Measurements from ENCODE around the gene PRELID3B. TPM values are rescaled to one million over a fixed set of nuclear protein-coding genes. Genes with fewer than 3 reads are reported as not detected.
A peak's percentile ranks its signal among the peaks of the same experiment; 100 is the strongest.

PRELID3B gene
- total and polyA plus RNA-seq, 7 experiments from 2014 or later: 17.6 to 70.4 (median 42.0) TPM

- ChIA-PET POLR2A (no interaction called here), CTCF (no interaction called here)
- H3K27me3 ChIP-seq (ENCODE audit: control insufficient read depth in 2 of 2, insufficient read depth in 2 of 2, low read length in 2 of 2): no peaks in the 10 kb centered on the region
- Mint-ChIP-seq H3K27me3 (peaks cover 0 to 48% (median 3%) of the 10 kb centered on the region in 5 donors), H3K9me3 (no peaks in the 10 kb centered on the region), H3K4me1 (no peaks in the 10 kb centered on the region), H3K36me3 (no peaks in the 10 kb centered on the region), H3K27ac (no peak overlapping the region), H3K4me3 (no peak overlapping the region)
- DNase-seq: no peak
- H3K36me3 ChIP-seq (ENCODE audit: control insufficient read depth in 2 of 3, insufficient read depth in 3 of 3, low read length in 3 of 3): no peaks in the 10 kb centered on the region
- H3K4me3 ChIP-seq (ENCODE audit: low read length): no peak overlapping the region
- intact Hi-C loops (cut with micrococcal nuclease): no loop called here
- no peaks in the 10 kb centered on the region for H3K4me1 ChIP-seq (ENCODE audit: control insufficient read depth in 2 of 2, insufficient read depth in 2 of 2, low read length in 2 of 2)
- ATAC-seq: no peak
- no peaks in the 10 kb centered on the region for H3K9me3 ChIP-seq (ENCODE audit: control insufficient read depth in 2 of 3, low read length in 3 of 3)
- H3K27ac ChIP-seq (ENCODE audit: low read depth, low read length): no peak overlapping the region
Measured at GRCh38 chr20:59062081-59062480, 19.5 kb upstream of the PRELID3B start.

DNA sequence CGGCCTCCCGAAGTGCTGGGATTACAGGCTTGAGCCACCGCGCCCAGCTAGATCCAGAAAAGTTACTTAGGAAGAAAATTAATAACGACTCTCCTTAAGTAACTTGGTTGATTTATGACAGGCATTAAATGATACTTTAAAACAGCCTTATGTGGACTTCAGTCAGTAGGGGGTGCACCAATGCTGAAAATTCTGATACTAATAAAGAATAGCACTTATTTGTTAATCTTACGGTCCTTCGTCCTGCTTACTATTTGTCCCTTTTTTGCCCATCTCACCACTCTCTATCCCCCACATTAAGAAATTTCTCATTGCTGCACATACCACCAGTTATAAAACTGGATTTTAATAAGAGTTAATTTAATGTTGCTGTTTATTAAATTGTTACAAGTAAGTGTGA, 12.7 kb upstream of the PRELID3B start:
- no peaks in the 10 kb centered on the region for H3K36me3 ChIP-seq (ENCODE audit: control insufficient read depth in 2 of 3, insufficient read depth in 3 of 3, low read length in 3 of 3)
- no peak overlapping the region for H3K27ac ChIP-seq (ENCODE audit: low read depth, low read length)
- ChIA-PET POLR2A (interaction anchor here (0.7 kb wide), 2 partner anchors 112 to 176 kb away, joined by 3 read pairs; no protein-coding TSS in a partner anchor), CTCF (interaction anchor here (1.0 kb wide), 1 partner anchor 347 kb away, joined by 3 read pairs; no protein-coding TSS in a partner anchor)
- H3K27ac Mint-ChIP-seq: no peak overlapping the region
- no peaks in the 10 kb centered on the region for H3K36me3 Mint-ChIP-seq
- ATAC-seq: no peak
- H3K4me3 ChIP-seq (ENCODE audit: low read length): no peak overlapping the region
- intact Hi-C loops (cut with micrococcal nuclease): loop anchor here in 1 of 2 donors (1.0 kb wide), 3 partner anchors 152 to 348 kb away; no protein-coding TSS in a partner anchor
- no peaks in the 10 kb centered on the region for H3K4me1 Mint-ChIP-seq
- H3K4me3 Mint-ChIP-seq: no peak overlapping the region
- no peaks in the 10 kb centered on the region for H3K4me1 ChIP-seq (ENCODE audit: control insufficient read depth in 2 of 2, insufficient read depth in 2 of 2, low read length in 2 of 2)
- H3K9me3 Mint-ChIP-seq: peaks cover 0 to 5% (median 0%) of the 10 kb centered on the region in 11 donors
- H3K27me3 ChIP-seq (ENCODE audit: control insufficient read depth in 2 of 2, insufficient read depth in 2 of 2, low read length in 2 of 2): peaks cover 4 to 5% of the 10 kb centered on the region in 2 donors
- no peaks in the 10 kb centered on the region for H3K9me3 ChIP-seq (ENCODE audit: control insufficient read depth in 2 of 3, low read length in 3 of 3)
- H3K27me3 Mint-ChIP-seq: peaks cover 10 to 59% (median 15%) of the 10 kb centered on the region in 5 donors
- peak in 4 of 9 donors; percentile 5 to 25 (median 14) for DNase-seq

DNA sequence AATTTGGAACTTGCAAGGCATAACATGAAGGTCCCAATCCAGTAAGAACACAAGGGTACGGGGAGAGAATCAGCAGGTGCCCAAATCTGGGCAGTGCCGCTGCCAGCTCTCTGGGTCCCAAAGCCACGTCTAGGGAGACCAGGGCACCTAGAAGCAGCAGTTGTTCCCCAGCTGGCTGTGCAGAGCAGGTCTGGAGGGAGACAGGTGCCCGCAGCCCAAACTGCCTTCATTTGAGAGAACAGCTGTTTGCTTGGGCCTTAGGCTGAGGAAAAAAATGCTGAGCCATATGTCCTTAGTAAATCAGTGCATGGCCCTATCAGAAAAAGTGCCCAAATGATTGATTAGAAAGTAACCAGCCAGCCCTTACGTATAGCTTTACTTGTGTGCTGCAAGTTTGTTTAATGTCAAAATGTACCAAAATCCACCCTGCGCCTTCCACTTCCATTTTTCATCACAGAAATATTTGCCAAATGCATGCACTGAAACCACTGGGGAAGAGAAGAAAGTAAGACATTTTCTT, 9.1 kb upstream of the PRELID3B start:
- ChIA-PET CTCF (interaction anchor here (0.7 to 1.1 kb wide), 2 partner anchors 142 to 156 kb away, joined by 3 read pairs; no protein-coding TSS in a partner anchor), POLR2A (no interaction called here)
- Histone ChIP-seq H3K27ac (ENCODE audit: low read depth, low read length) (no peak overlapping the region), H3K9me3 (ENCODE audit: control insufficient read depth in 2 of 3, low read length in 3 of 3) (no peaks in the 10 kb centered on the region), H3K4me1 (ENCODE audit: control insufficient read depth in 2 of 2, insufficient read depth in 2 of 2, low read length in 2 of 2) (no peaks in the 10 kb centered on the region), H3K36me3 (ENCODE audit: control insufficient read depth in 2 of 3, insufficient read depth in 3 of 3, low read length in 3 of 3) (no peaks in the 10 kb centered on the region), H3K4me3 (ENCODE audit: low read length) (no peak overlapping the region), H3K27me3 (ENCODE audit: control insufficient read depth in 2 of 2, insufficient read depth in 2 of 2, low read length in 2 of 2) (peaks cover 4 to 5% of the 10 kb centered on the region in 2 donors)
- no peak for ATAC-seq
- Mint-ChIP-seq H3K9me3 (peaks cover 0 to 5% (median 0%) of the 10 kb centered on the region in 11 donors), H3K27ac (no peak overlapping the region), H3K36me3 (no peaks in the 10 kb centered on the region), H3K27me3 (peaks cover 11 to 53% (median 15%) of the 10 kb centered on the region in 5 donors), H3K4me3 (no peak overlapping the region), H3K4me1 (peaks cover 0 to 10% (median 5%) of the 10 kb centered on the region in 7 donors)
- no peak for DNase-seq
- intact Hi-C loops (cut with micrococcal nuclease): no loop called here

DNA sequence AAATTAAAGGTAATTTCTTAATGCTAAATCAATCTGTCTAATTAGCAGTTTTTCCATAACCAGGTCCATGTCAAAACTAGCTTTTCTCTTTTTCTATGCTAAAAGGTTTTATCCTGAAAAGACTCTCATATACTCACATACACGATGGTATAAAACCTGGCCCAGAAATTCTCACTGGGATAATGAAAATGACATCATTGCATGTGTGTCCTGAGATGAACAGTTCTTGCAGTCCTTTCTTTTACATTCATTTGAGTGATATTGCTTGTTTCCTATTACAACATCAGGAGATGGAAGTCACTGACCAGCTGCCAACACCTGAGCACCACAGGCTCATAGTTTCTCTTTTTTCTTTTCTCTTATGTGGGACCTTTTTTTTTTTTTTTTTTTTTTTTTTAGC, 7.9 kb upstream of the PRELID3B start:
- Mint-ChIP-seq H3K4me1 (peaks cover 0 to 10% (median 5%) of the 10 kb centered on the region in 7 donors), H3K27me3 (peaks cover 11 to 44% (median 15%) of the 10 kb centered on the region in 5 donors), H3K4me3 (no peak overlapping the region), H3K9me3 (peaks cover 0 to 1% (median 0%) of the 10 kb centered on the region in 11 donors), H3K36me3 (no peaks in the 10 kb centered on the region), H3K27ac (no peak overlapping the region)
- no peak for DNase-seq
- Histone ChIP-seq H3K4me1 (ENCODE audit: control insufficient read depth in 2 of 2, insufficient read depth in 2 of 2, low read length in 2 of 2) (no peaks in the 10 kb centered on the region), H3K27ac (ENCODE audit: low read depth, low read length) (no peak overlapping the region), H3K36me3 (ENCODE audit: control insufficient read depth in 2 of 3, insufficient read depth in 3 of 3, low read length in 3 of 3) (no peaks in the 10 kb centered on the region), H3K4me3 (ENCODE audit: low read length) (no peak overlapping the region), H3K9me3 (ENCODE audit: control insufficient read depth in 2 of 3, low read length in 3 of 3) (no peaks in the 10 kb centered on the region), H3K27me3 (ENCODE audit: control insufficient read depth in 2 of 2, insufficient read depth in 2 of 2, low read length in 2 of 2) (no peaks in the 10 kb centered on the region)
- intact Hi-C loops (cut with micrococcal nuclease): no loop called here
- ATAC-seq: no peak
- CTCF ChIA-PET: interaction anchor here (1.2 kb wide), 1 partner anchor 354 kb away, joined by 3 read pairs; no protein-coding TSS in a partner anchor
- POLR2A ChIA-PET: interaction anchor here (1.1 to 1.2 kb wide), 2 partner anchors 8 to 10 kb away, joined by 3 read pairs; partner anchors contain the start of gene PRELID3B

- Histone ChIP-seq H3K4me3 (ENCODE audit: low read length) (no peak overlapping the region), H3K27ac (ENCODE audit: low read depth, low read length) (no peak overlapping the region), H3K4me1 (ENCODE audit: control insufficient read depth in 2 of 2, insufficient read depth in 2 of 2, low read length in 2 of 2) (peaks cover 7 to 8% of the 10 kb centered on the region in 2 donors), H3K36me3 (ENCODE audit: control insufficient read depth in 2 of 3, insufficient read depth in 3 of 3, low read length in 3 of 3) (no peaks in the 10 kb centered on the region), H3K9me3 (ENCODE audit: control insufficient read depth in 2 of 3, low read length in 3 of 3) (no peaks in the 10 kb centered on the region), H3K27me3 (ENCODE audit: control insufficient read depth in 2 of 2, insufficient read depth in 2 of 2, low read length in 2 of 2) (no peaks in the 10 kb centered on the region)
- peaks cover 5 to 19% (median 13%) of the 10 kb centered on the region in 7 donors for H3K4me1 Mint-ChIP-seq
- no peak overlapping the region for H3K27ac Mint-ChIP-seq
- no peak overlapping the region for H3K4me3 Mint-ChIP-seq
- ChIA-PET CTCF (no interaction called here), POLR2A (no interaction called here)
- H3K36me3 Mint-ChIP-seq: no peaks in the 10 kb centered on the region
- no peak for DNase-seq
- H3K9me3 Mint-ChIP-seq: peaks cover 0 to 1% (median 0%) of the 10 kb centered on the region in 11 donors
- no peak for ATAC-seq
- H3K27me3 Mint-ChIP-seq: peaks cover 8 to 32% (median 15%) of the 10 kb centered on the region in 5 donors
- intact Hi-C loops (cut with micrococcal nuclease): no loop called here
Measured at GRCh38 chr20:59048681-59049030, 6.1 kb upstream of the PRELID3B start.

DNA sequence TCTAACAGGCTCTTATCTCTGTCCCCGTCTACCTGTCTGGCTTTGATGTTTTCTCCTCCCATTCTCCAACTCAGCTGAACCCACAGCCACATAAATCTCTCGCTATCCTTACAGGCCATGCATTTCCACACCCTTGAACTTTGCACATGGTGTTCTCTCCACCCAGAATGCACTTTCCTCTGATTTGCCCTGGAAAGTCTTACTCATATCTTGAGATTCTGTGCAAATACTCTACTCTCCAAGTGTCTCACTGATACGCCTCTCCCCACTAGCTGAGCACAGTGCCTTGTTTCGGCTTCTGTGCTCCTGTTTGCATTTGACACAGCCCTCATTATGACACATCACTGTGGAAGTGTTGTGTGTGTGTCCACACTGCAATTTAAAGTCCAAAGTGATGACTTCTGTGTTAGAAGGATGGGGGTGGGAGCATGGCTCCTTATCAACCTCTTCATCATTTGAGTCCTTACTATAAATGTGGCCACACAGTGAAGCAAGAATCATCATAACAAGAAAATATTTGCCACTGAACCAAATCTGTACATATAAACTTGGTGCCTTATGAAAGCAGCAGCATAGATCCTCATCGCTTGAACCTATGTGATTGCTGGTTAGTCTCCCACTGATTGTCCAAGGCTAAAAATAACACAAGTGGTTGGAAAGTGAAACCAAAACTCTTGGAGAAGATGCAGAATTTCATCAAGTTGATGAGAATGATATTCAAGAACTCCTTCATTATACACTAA, 5.5 kb upstream of the PRELID3B start:
- intact Hi-C loops (cut with micrococcal nuclease): no loop called here
- CTCF ChIA-PET: no interaction called here
- Mint-ChIP-seq H3K27me3 (peaks cover 6 to 27% (median 11%) of the 10 kb centered on the region in 5 donors), H3K4me1 (peaks cover 7 to 24% (median 18%) of the 10 kb centered on the region in 7 donors), H3K27ac (peak overlapping the region in 1 of 9 donors; percentile 5), H3K36me3 (no peaks in the 10 kb centered on the region), H3K9me3 (peaks cover 0 to 1% (median 0%) of the 10 kb centered on the region in 11 donors), H3K4me3 (no peak overlapping the region)
- no peaks in the 10 kb centered on the region for H3K9me3 ChIP-seq (ENCODE audit: control insufficient read depth in 2 of 3, low read length in 3 of 3)
- no peaks in the 10 kb centered on the region for H3K27me3 ChIP-seq (ENCODE audit: control insufficient read depth in 2 of 2, insufficient read depth in 2 of 2, low read length in 2 of 2)
- no peaks in the 10 kb centered on the region for H3K36me3 ChIP-seq (ENCODE audit: control insufficient read depth in 2 of 3, insufficient read depth in 3 of 3, low read length in 3 of 3)
- H3K27ac ChIP-seq (ENCODE audit: low read depth, low read length): no peak overlapping the region
- H3K4me1 ChIP-seq (ENCODE audit: control insufficient read depth in 2 of 2, insufficient read depth in 2 of 2, low read length in 2 of 2): peaks cover 9 to 13% of the 10 kb centered on the region in 2 donors
- ATAC-seq (no peak), DNase-seq (no peak)
- no peak overlapping the region for H3K4me3 ChIP-seq (ENCODE audit: low read length)
- POLR2A ChIA-PET: interaction anchor here (0.6 to 1.5 kb wide), 2 partner anchors 16 to 48 kb away, joined by 3 read pairs; partner anchors contain the start of gene ATP5F1E
